Measurements from ENCODE around the gene TMEM181. TPM values are rescaled to one million over a fixed set of nuclear protein-coding genes. Genes with fewer than 3 reads are reported as not detected.
"Not testable (repeated sequence)": the region's sequence is repeated elsewhere in the genome, so short reads cannot be mapped to it uniquely, and the experiment has no call there.

Gene TMEM181
- total RNA-seq, 1 donor from 2014 or later, result 28.4 TPM

DNA sequence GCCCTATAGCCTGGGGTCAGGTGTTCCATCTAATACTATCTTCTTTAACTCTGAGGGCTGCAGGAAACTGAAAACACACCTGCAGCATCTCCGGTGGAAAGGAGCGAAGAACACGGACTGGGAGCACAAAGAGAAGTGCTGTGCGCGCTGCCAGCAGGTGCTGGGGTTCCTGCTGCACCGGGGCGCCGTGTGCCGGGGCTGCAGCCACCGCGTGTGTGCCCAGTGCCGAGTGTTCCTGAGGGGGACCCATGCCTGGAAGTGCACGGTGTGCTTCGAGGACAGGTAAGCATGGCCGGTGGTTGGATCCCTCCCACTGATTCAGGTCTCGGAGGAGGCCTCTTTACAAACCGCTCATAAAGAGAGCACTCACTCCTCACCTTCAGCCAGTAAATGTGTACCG, 105.4 kb downstream of the TMEM181 start:
- H3K36me3 ChIP-seq, result peaks cover 4% of the 10 kb centered on the region
- no peaks in the 10 kb centered on the region for H3K9me3 ChIP-seq
- DNase-seq (no peak), ATAC-seq (no peak)
- peaks cover 61% of the 10 kb centered on the region for H3K4me1 ChIP-seq
- TF ChIP-seq, protein P1, sequence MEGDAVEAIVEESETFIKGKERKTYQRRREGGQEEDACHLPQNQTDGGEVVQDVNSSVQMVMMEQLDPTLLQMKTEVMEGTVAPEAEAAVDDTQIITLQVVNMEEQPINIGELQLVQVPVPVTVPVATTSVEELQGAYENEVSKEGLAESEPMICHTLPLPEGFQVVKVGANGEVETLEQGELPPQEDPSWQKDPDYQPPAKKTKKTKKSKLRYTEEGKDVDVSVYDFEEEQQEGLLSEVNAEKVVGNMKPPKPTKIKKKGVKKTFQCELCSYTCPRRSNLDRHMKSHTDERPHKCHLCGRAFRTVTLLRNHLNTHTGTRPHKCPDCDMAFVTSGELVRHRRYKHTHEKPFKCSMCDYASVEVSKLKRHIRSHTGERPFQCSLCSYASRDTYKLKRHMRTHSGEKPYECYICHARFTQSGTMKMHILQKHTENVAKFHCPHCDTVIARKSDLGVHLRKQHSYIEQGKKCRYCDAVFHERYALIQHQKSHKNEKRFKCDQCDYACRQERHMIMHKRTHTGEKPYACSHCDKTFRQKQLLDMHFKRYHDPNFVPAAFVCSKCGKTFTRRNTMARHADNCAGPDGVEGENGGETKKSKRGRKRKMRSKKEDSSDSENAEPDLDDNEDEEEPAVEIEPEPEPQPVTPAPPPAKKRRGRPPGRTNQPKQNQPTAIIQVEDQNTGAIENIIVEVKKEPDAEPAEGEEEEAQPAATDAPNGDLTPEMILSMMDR (IDR thresholded peaks at IDR 0.05), result no peak
- no peak overlapping the region for H3K27ac ChIP-seq
- no peak overlapping the region for H3K4me3 ChIP-seq
- intact Hi-C loops (cut with DNase I), result no loop called here
- H3K27me3 ChIP-seq (ENCODE audit: low read depth), result no peaks in the 10 kb centered on the region

DNA sequence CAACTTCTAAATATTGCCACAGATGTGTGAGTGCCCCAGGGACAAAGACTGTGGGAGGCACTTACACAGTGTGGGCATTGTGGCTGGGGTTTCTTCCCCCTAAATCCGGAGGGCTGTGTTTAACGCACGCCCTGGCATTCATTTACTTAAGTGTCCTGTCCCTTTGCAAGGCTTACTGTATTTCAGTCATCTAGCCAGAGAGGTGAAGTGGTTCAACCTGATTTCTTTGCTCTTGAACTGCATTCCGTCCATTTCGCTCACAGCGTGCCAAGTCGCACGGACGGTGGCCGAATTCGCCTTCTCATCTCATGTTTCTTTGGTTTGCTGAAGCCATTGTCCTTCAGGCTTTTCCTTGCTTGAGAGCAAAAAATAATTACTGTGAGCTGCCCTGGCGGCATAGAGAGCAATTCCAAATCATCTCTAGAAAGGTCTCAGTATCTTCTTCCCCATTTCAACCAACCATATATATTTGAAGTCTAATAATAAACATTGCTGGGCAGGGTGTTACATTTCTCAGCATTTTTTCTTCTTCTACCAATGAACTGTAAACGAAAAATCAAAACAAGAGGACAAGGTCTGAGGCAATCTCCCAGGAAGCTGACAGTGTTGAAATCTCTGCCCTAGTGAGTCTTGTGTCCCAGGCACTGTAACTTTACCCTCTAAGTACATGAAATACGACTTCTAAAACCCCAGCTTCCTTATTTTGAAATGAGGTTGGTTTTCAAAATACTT, 106.9 kb downstream of the TMEM181 start:
- intact Hi-C loops (cut with DNase I), result no loop called here
- peak; percentile 84 for DNase-seq
- peaks cover 4% of the 10 kb centered on the region for H3K36me3 ChIP-seq
- H3K4me3 ChIP-seq, result peak overlapping the region; percentile 26
- ATAC-seq, result peak; percentile 89 to 93
- H3K27me3 ChIP-seq (ENCODE audit: low read depth), result no peaks in the 10 kb centered on the region
- H3K4me1 ChIP-seq, result peaks cover 52% of the 10 kb centered on the region
- TF ChIP-seq, protein P1 (IDR thresholded peaks at IDR 0.05), result no peak
- no peaks in the 10 kb centered on the region for H3K9me3 ChIP-seq
- H3K27ac ChIP-seq, result peak overlapping the region; percentile 78

DNA sequence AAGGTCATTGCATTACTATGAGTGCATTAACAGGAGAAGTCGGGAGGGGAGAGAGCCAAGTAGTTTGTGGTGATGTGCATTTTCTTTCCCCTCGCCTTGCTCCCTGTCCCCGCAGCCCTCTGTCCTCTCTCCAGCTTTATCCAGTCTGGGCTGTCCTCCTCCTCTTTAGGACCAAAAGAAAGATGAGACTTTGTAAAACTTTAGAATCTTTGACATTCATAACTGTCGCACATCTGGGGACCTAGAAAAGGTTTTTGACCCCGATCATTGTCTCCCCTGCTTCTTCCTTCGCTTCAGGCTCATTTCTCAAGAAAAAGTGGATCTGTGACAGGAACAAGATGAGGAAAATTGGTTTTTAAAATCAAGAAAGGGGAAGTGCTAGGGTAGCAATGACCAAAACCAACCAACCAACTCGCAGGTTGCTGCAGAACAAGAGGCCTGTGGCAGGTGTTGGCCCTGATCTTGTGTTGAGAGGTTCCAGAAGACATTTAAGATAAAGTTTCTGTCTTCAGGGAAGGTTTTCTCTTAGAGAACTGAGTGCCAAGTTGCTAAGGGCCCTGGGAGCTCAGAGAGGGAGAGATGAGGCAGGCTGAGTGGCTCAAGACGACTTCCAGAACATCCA, 107.6 kb downstream of the TMEM181 start:
- peaks cover 51% of the 10 kb centered on the region for H3K4me1 ChIP-seq
- peak overlapping the region; percentile 78 for H3K27ac ChIP-seq
- H3K36me3 ChIP-seq, result peaks cover 4% of the 10 kb centered on the region
- no peak overlapping the region for H3K4me3 ChIP-seq
- H3K27me3 ChIP-seq (ENCODE audit: low read depth), result no peaks in the 10 kb centered on the region
- TF ChIP-seq, protein P1 (IDR thresholded peaks at IDR 0.05), result no peak
- intact Hi-C loops (cut with DNase I), result no loop called here
- ATAC-seq (no peak), DNase-seq (no peak)
- no peaks in the 10 kb centered on the region for H3K9me3 ChIP-seq

DNA sequence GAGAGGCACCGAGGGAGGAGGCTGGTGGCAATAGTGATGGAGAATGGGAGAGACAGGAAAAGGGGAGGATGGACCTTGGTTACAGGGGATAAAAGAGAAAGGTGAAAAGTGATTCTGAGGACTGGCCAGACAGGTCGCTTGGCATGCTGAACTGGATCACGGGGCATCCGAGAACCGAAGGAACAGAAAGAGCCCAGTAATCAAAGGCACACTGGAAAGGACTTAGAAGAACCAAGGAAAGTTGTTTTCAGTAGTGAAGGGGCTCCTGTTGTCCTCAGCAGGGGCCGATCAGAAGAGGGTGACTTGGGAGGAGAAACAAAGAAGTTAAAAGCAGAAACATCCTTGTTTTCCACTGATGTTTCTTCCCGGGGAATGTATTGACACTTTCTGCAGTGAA, 108.8 kb downstream of the TMEM181 start:
- no peaks in the 10 kb centered on the region for H3K27me3 ChIP-seq (ENCODE audit: low read depth)
- H3K27ac ChIP-seq, result peak overlapping the region; percentile 78
- peaks cover 39% of the 10 kb centered on the region for H3K4me1 ChIP-seq
- DNase-seq (no peak), ATAC-seq (no peak)
- no peaks in the 10 kb centered on the region for H3K9me3 ChIP-seq
- peaks cover 4% of the 10 kb centered on the region for H3K36me3 ChIP-seq
- TF ChIP-seq, protein P1 (IDR thresholded peaks at IDR 0.05), result no peak
- H3K4me3 ChIP-seq, result no peak overlapping the region
- intact Hi-C loops (cut with DNase I), result no loop called here

DNA sequence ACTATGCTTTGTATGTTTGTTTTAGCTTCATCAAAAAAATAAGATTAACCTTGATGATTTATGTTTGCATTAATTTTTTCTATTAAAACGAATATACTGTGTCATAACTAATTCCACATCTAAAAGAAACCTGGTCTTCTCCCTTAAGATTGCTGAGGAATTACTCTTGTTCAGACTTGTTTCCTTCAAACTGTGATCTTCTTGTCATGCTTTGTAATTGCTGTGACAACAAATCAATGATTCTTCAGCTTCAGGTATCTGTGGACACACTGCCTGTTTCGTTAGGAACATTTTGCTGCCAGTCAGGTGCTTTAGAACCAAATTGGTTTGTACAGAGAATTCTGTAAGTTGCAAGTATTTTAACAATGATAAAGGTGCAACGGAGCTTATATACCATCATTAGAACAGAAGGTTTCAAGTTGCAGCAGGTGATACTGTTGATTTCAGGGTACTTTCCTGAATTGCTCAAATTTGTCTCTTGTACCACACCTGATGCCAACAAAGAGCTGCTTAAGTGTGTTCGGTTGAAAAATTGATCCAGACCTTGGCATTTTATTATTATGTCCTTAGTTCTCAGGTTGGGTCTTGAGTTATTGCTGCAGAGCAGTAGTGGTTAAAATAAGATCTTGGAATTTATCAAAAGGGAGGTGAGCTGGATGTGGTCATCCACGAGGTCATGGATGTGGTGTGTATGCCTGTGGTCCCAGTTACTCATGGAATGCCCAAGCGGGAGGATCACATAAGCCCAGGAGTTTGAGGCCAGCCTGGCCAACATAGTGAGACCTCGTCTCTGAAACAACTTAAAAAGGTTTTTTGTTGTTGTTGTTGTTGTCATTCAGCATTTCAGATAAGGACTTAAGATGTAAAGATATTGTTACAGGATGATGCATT, 109.5 kb downstream of the TMEM181 start:
- TF ChIP-seq, protein P1 (IDR thresholded peaks at IDR 0.05), result no peak
- Histone ChIP-seq H3K4me3 (no peak overlapping the region), H3K27ac (no peak overlapping the region), H3K27me3 (ENCODE audit: low read depth) (no peaks in the 10 kb centered on the region), H3K9me3 (no peaks in the 10 kb centered on the region), H3K36me3 (peaks cover 4% of the 10 kb centered on the region), H3K4me1 (peaks cover 35% of the 10 kb centered on the region)
- intact Hi-C loops (cut with DNase I), result no loop called here
- ATAC-seq (no peak), DNase-seq (no peak)

DNA sequence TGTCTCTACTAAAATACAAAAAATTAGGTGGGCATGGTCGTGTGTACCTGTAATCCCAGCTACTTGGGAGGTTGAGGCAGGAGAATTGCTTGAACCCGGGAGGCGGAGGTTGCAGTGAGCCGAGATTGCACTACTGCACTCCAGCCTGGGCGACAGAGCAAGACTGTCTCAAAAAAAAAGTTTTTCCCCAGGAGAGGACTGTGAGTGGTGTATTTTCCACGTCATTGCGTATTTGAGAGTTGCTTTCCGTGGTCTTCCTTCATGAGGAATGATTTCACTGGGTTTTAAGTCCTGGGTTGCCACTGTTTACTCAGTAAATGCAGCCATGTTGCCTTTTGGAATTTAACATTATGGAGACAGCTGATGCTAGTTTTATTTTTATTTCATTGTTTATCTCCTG, 112.2 kb downstream of the TMEM181 start:
- H3K4me3 ChIP-seq; intact Hi-C loops (cut with DNase I); H3K36me3 ChIP-seq; H3K9me3 ChIP-seq; H3K27ac ChIP-seq; DNase-seq; H3K27me3 ChIP-seq (ENCODE audit: low read depth); ATAC-seq: not testable (repeated sequence)
- H3K4me1 ChIP-seq, result peaks cover 24% of the 10 kb centered on the region

All from lower lobe of right lung (tissue), 2 donors.